CD4-positive, CD25-positive, alpha-beta regulatory T cell (primary cell): ENCODE data around the gene AHRR. TPM values are rescaled to one million over a fixed set of nuclear protein-coding genes. Genes with fewer than 3 reads are reported as not detected.
A peak's percentile ranks its signal among the peaks of the same experiment; 100 is the strongest.

ENCODE experiments used
- ATAC-seq, 2 donors: fragments of 150-1000 bp; cut with Tn5 transposase; one replicate each; pipeline ENCODE4 v1.10.0; 2021; ENCODE audit warnings: low read depth in 2 of 2, moderate number of reproducible peaks in 2 of 2, moderate library complexity in 1 of 2
- DNase-seq, 3 donors: peaks; one replicate each; pipeline versions ENCODE4 v3.0.0 to v3.0.0-alpha.2; 2012 to 2022; ENCODE audit warnings: mixed read lengths in 1 of 3
- H3K27ac ChIP-seq: one replicate; pipeline ENCODE4 v1.7.0; 2013; ENCODE audit warnings: mild to moderate bottlenecking, low read length; ENCODE audit not compliant: insufficient read depth, poor library complexity, severe bottlenecking
- H3K27me3 ChIP-seq: one replicate; pipeline ENCODE4 v1.7.0; 2013; ENCODE audit warnings: low read length; ENCODE audit not compliant: control insufficient read depth, insufficient read depth
- H3K36me3 ChIP-seq: one replicate; pipeline ENCODE4 v1.7.0; 2013; ENCODE audit warnings: mild to moderate bottlenecking, low read length, moderate library complexity; ENCODE audit not compliant: control insufficient read depth, insufficient read depth
- H3K4me1 ChIP-seq: 2 replicates; pipeline ENCODE4 v1.7.0; 2013; ENCODE audit warnings: mild to moderate bottlenecking, low read length; ENCODE audit not compliant: insufficient read depth, control insufficient read depth, poor library complexity, severe bottlenecking
- H3K4me3 ChIP-seq: one replicate; pipeline ENCODE4 v1.7.0; 2013; ENCODE audit warnings: low read depth, mild to moderate bottlenecking, low read length, moderate library complexity
- H3K9me3 ChIP-seq, 2 experiments: 1 replicate in 1 of 2; 2 replicates in 1 of 2; pipeline ENCODE4 v1.7.0; 2013; ENCODE audit warnings: low read length in 2 of 2, mild to moderate bottlenecking in 1 of 2, moderate library complexity in 1 of 2; ENCODE audit not compliant: control insufficient read depth in 2 of 2
- H3K27ac Mint-ChIP-seq, 3 donors: one replicate each; pipeline ENCODE4 v1.8.0; 2020 to 2022; ENCODE audit warnings: mild to moderate bottlenecking in 3 of 3, mixed read lengths in 3 of 3, moderate library complexity in 2 of 3
- H3K27me3 Mint-ChIP-seq: one replicate; pipeline ENCODE4 v1.8.0; 2022; ENCODE audit warnings: mild to moderate bottlenecking, mixed read lengths
- H3K36me3 Mint-ChIP-seq: one replicate; pipeline ENCODE4 v1.8.0; 2020; ENCODE audit warnings: mixed read lengths
- H3K4me1 Mint-ChIP-seq, 4 donors: one replicate each; pipeline ENCODE4 v1.8.0; 2020 to 2022; ENCODE audit warnings: mixed read lengths in 4 of 4, mild to moderate bottlenecking in 1 of 4
- H3K4me3 Mint-ChIP-seq, 4 donors: one replicate each; pipeline ENCODE4 v1.8.0; 2020 to 2022; ENCODE audit warnings: mild to moderate bottlenecking in 4 of 4, mixed read lengths in 4 of 4, moderate library complexity in 3 of 4
- H3K9me3 Mint-ChIP-seq, 7 donors: one replicate each; pipeline ENCODE4 v1.8.0; 2020 to 2022; ENCODE audit warnings: mixed read lengths in 7 of 7, mild to moderate bottlenecking in 3 of 7, moderate library complexity in 2 of 7
- polyA plus RNA-seq, 4 donors: library from polyadenylated mRNA; unstranded; fragments of 300-500 nt; fragmentation: Illumina TruSeq; gene quantifications; one replicate each; pipeline ENCODE4 v1.2.3, GENCODE V29; 2021
- total RNA-seq: library from RNA; stranded (reverse); gene quantifications from one replicate; pipeline ENCODE4 v1.2.3, GENCODE V29; 2022

Gene AHRR
- total and polyA plus RNA-seq, 5 donors from 2014 or later, result 0.20 to 4.5 (median 0.72) TPM

DNA sequence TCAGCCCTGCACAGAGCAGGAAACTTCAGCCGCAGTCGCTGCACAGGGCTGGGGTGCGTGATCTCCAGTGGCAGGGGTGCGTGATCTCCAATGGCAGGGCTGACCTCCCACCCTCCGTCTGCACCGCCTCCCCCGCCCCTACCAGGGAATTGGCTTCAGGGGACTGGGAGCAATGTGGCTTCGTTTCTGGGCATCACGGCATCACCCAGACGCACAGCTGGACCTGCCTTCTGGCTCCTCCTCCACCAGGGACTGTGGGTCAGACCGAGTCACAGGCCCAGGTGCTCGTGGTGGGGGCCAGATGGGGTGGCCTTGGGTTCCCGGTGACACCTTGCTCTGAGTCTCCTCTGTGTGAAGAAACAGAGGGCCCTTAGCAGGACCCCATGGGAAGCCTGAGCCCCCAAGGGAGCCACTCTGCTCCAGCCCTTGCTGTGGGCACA, 51.1 kb downstream of the AHRR start:
- H3K27ac ChIP-seq, result no peak overlapping the region
- H3K4me3 Mint-ChIP-seq, result no peak overlapping the region
- H3K36me3 ChIP-seq, result no peaks in the 10 kb centered on the region
- H3K36me3 Mint-ChIP-seq, result no peaks in the 10 kb centered on the region
- ATAC-seq (no peak), DNase-seq (no peak)
- peaks cover 4% of the 10 kb centered on the region for H3K27me3 Mint-ChIP-seq
- no peak overlapping the region for H3K4me3 ChIP-seq
- H3K4me1 ChIP-seq, result peaks cover 20% of the 10 kb centered on the region
- peak overlapping the region in 1 of 3 donors; percentile 15 for H3K27ac Mint-ChIP-seq
- H3K9me3 ChIP-seq, result no peaks in the 10 kb centered on the region
- H3K4me1 Mint-ChIP-seq, result peaks cover 0 to 16% (median 10%) of the 10 kb centered on the region in 4 donors
- H3K9me3 Mint-ChIP-seq, result no peaks in the 10 kb centered on the region
- no peaks in the 10 kb centered on the region for H3K27me3 ChIP-seq

DNA sequence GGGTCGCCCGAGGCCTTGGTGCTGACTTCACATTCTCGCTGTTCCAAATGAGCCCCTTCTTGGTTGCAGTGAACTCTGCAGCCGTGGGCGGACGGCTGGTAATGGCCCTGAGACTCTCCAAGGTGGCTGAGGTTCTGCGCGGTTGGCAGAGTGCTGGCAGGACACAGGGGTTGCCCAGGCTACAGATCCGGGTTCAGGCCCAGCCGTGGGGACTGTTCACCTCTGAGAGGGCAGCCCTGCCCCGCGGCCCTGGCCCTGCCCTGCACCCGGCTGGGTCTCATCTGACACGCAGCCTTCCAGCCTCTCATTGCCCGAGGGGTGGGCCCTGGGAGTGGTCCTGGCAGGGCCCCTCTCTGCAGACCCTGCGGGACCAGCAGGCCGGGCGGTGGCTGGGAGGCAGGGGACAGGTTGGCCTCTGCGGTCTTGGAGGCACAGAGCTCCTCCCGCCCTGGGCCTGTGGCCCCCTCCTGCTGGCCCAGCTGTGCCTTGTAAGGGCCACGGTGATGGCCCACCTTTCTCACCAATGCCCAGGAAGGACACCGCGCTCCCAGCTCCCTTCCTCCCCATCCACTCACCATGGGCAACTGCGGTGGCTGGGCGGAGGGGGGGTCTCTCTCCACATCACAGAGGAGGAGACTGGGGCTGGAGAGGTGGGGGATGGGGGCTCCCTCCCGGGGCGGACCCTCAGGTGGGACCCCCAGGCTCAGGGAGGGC, 51.6 kb downstream of the AHRR start:
- ATAC-seq, result no peak
- Histone ChIP-seq H3K27me3 (no peaks in the 10 kb centered on the region), H3K36me3 (no peaks in the 10 kb centered on the region), H3K27ac (no peak overlapping the region), H3K9me3 (no peaks in the 10 kb centered on the region), H3K4me1 (peaks cover 20% of the 10 kb centered on the region), H3K4me3 (no peak overlapping the region)
- Mint-ChIP-seq H3K4me3 (no peak overlapping the region), H3K4me1 (peaks cover 0 to 16% (median 10%) of the 10 kb centered on the region in 4 donors), H3K27ac (no peak overlapping the region), H3K9me3 (no peaks in the 10 kb centered on the region), H3K36me3 (no peaks in the 10 kb centered on the region), H3K27me3 (peaks cover 4% of the 10 kb centered on the region)
- no peak for DNase-seq

DNA sequence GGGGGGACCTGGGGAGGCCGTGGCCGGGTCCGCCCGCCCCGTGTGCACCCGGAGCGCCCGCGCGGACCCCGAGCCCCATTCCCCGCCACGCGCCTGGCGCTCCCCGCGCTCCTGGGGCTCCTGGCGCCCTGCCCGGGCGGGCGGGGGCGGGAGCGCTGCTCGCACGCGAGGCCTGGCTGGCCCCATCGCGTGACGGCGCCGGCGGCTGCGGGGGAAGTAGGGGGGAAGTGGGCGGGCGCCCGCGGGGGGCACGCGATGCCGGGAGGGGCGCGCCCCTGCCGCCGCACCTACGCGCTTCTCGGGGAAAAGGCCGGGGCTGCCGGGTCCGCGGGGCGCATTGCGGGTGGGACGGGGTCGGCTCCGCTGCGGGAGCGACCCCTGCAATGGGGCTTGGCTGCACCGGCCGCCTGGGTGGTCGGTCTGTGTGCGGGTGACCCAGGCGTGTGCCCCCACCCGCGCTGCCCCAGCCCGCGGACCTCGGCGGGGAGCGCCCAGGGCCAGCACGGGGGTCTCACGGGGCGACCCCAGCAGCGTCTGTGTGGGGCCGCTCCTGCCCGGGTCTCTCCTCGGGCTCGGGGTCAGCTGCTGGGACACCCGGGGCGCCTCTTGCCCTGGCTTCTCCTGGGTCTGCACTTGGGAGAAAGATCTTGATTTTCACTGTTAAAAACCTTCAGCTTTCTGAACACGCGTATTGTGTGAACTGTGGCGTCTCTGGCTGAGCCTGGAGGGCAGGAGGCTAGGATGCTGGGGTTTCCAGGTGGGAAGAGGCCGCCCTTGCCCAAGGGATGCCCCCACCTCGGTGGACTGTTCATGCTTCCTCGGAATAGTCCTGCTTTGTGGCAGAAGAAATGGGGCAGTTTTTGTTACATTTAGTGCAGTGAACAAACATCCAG, 52.4 kb downstream of the AHRR start:
- DNase-seq (peak; percentile 22 to 89 (median 34)), ATAC-seq (peak; percentile 46 to 53)
- peaks cover 13% of the 10 kb centered on the region for H3K4me1 ChIP-seq
- H3K36me3 Mint-ChIP-seq, result no peaks in the 10 kb centered on the region
- no peaks in the 10 kb centered on the region for H3K9me3 ChIP-seq
- no peaks in the 10 kb centered on the region for H3K27me3 ChIP-seq
- peaks cover 0 to 11% (median 5%) of the 10 kb centered on the region in 4 donors for H3K4me1 Mint-ChIP-seq
- H3K36me3 ChIP-seq, result no peaks in the 10 kb centered on the region
- H3K4me3 Mint-ChIP-seq, result peak overlapping the region in 1 of 4 donors; percentile 49
- H3K4me3 ChIP-seq, result no peak overlapping the region
- H3K27ac Mint-ChIP-seq, result no peak overlapping the region
- H3K9me3 Mint-ChIP-seq, result no peaks in the 10 kb centered on the region
- peaks cover 1% of the 10 kb centered on the region for H3K27me3 Mint-ChIP-seq
- H3K27ac ChIP-seq, result peak overlapping the region; percentile 23

DNA sequence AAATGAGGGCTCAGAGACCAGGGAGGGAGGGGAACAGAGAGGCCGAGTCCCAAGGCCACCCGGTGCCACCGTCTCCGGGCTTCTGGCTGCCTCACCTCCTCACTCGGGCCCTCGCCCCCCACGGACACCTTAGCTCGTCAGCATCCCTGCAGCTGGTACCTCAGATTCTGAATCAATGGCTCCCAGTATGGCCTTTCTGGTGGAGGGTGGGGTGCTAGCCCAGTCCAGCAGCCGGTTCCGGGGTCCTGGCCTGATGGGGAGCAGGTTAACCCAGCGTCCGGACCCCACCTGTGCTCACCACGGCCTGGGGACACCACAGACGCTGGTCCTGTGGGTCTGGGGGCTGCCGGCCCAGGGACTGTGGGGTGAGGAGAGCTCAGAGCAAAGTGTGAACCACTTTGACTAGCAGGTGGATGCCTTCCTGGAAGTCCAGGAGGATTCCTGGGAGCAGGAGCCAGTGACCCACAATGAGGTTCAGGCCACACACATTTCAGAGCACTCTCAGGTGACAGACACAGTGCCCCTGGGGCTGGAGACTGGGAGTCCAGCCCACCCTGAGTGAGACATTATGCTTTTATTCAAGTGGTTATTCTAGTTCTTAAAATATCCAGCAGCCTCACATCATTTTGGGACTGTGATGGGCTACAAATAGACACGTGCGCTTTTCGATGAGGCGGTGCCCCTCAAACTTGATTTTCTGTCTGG, 53.3 kb downstream of the AHRR start:
- H3K27ac ChIP-seq, result no peak overlapping the region
- Mint-ChIP-seq H3K4me1 (peaks cover 0 to 7% (median 7%) of the 10 kb centered on the region in 4 donors), H3K9me3 (no peaks in the 10 kb centered on the region), H3K4me3 (peak overlapping the region in 1 of 4 donors; percentile 49), H3K27ac (peak overlapping the region in 1 of 3 donors; percentile 57), H3K36me3 (no peaks in the 10 kb centered on the region), H3K27me3 (no peaks in the 10 kb centered on the region)
- no peak for ATAC-seq
- no peaks in the 10 kb centered on the region for H3K9me3 ChIP-seq
- H3K27me3 ChIP-seq, result no peaks in the 10 kb centered on the region
- DNase-seq, result no peak
- H3K4me1 ChIP-seq, result peaks cover 10% of the 10 kb centered on the region
- no peak overlapping the region for H3K4me3 ChIP-seq
- H3K36me3 ChIP-seq, result no peaks in the 10 kb centered on the region

DNA sequence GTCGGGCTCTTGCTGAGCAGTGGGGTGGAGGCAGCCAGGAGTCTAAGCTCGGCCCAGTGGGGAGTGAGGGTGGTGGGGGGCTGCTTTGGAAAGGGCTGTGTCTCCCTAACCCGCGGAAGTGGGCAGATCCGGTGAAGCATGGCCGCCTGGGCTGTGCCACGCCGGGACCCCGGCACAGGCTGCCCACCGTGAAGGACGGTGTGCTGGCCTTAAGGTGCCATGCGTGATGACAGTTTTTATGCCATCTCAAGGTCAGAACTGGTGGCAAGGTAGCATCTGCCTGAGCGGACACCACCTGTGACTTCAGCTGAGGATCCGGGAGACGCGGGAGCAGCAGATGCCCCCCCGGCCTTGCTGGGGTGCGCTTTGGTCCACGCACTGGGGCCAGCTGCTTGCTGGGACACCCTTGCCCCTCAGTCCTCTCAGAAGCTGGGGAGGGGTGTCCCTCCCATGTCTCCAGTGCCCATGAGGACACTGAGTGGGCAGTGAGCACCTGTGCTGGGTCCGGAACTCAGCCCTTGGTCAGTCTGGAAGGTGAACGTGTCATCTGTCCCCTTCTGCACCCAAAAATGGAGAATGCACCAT, 53.9 kb downstream of the AHRR start:
- H3K27me3 Mint-ChIP-seq, result no peaks in the 10 kb centered on the region
- no peaks in the 10 kb centered on the region for H3K36me3 Mint-ChIP-seq
- Histone ChIP-seq H3K4me3 (no peak overlapping the region), H3K27ac (no peak overlapping the region), H3K36me3 (no peaks in the 10 kb centered on the region), H3K4me1 (peaks cover 10% of the 10 kb centered on the region), H3K27me3 (no peaks in the 10 kb centered on the region), H3K9me3 (no peaks in the 10 kb centered on the region)
- ATAC-seq (no peak), DNase-seq (no peak)
- no peak overlapping the region for H3K4me3 Mint-ChIP-seq
- H3K27ac Mint-ChIP-seq, result peak overlapping the region in 1 of 3 donors; percentile 57
- H3K9me3 Mint-ChIP-seq, result no peaks in the 10 kb centered on the region
- H3K4me1 Mint-ChIP-seq, result peaks cover 0 to 8% (median 7%) of the 10 kb centered on the region in 4 donors

DNA sequence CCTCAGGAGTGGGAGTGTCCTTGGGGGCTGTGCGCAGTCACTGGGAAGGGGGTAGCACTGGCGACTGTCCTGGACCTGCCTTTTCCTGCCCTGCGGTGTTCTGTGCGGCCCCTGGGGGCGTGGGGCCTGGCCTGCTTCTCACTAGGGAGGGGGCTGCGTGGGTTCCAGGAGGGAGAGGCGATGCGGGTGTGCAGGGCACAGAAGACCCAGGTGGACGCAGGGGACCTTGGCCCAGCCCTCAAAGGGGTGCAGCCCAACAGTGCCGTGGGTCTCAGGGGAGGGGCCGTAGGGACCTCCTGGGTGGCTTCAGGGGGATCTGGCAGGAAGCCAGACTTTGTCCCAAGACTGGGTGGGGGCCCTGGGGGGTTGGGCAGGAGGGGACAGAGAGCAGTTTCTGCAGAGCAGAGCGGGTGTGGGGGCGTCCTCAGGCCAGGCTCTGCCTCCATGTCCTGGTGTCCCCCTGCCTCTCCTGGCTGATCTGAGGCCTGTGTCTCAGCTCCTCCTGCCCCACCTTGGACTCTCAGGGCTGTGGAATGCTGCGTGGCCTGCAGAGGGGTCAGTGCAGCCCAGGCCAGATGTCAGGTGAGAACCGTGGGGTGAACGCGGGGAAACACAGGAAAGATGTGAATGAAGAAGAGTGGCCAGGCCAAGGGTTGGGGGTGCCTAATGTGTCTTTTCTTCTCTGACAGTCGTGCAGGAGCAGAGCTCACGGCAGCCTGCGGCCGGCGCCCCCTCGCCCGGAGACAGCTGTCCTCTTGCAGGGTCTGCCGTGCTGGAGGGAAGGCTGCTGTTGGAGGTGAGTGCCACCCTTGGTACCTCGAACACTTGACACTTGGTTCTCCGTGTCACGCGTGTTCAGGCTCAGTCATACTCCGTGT, 54.6 kb downstream of the AHRR start:
- Histone ChIP-seq H3K27me3 (no peaks in the 10 kb centered on the region), H3K4me3 (no peak overlapping the region), H3K9me3 (no peaks in the 10 kb centered on the region), H3K27ac (no peak overlapping the region), H3K4me1 (peaks cover 10% of the 10 kb centered on the region), H3K36me3 (no peaks in the 10 kb centered on the region)
- H3K9me3 Mint-ChIP-seq, result no peaks in the 10 kb centered on the region
- H3K27ac Mint-ChIP-seq, result no peak overlapping the region
- DNase-seq, result no peak
- ATAC-seq, result no peak
- H3K4me1 Mint-ChIP-seq, result peaks cover 0 to 13% (median 7%) of the 10 kb centered on the region in 4 donors
- peak overlapping the region in 1 of 4 donors; percentile 50 for H3K4me3 Mint-ChIP-seq
- H3K27me3 Mint-ChIP-seq, result no peaks in the 10 kb centered on the region
- no peaks in the 10 kb centered on the region for H3K36me3 Mint-ChIP-seq
